Astrocyte of the spinal cord (primary cell): ENCODE results near the gene DOK5.

Experiments
- DNase-seq: peaks from one replicate; pipeline ENCODE4 v3.0.0; 2011; ENCODE audit warnings: low read depth, low spot score
- H3K4me3 ChIP-seq: 2 replicates; pipeline ENCODE4 v1.5.1; 2011; ENCODE audit warnings: low read depth, mild to moderate bottlenecking, low read length, moderate library complexity
- in situ Hi-C: cut with HindIII; loops from 2 replicates; pipeline ENCODE4 v1.10.0; 2017; ENCODE audit warnings: low sequenced_read_pairs
- TF ChIP-seq, protein P1 (sequence below): IDR thresholded peaks from 2 replicates; pipeline ENCODE4 v1.5.1; 2012; ENCODE audit warnings: low read depth, mild to moderate bottlenecking, low read length, inconsistent platforms

Gene DOK5

DNA sequence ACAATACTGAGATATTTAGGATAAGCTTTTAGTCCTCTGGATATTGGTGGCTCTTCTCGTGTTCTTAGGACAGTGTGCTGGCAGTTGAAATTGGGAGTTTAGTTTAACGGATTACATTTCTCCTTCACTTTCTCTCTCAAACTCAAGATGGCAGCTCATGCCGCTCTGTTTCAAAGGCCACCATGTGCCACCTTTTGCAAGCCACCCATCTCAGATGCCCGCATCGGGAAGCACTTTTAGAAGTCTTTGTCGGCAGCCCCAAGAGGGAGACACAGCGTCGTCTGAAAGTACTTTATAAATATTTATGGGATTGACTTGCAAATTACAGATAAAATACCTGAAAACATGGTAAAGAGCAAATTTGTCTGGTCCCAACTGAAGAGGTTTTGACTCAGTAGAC lies 73.5 kb downstream of the DOK5 start:
- in situ Hi-C loops, result no loop called here
- TF ChIP-seq, protein P1, sequence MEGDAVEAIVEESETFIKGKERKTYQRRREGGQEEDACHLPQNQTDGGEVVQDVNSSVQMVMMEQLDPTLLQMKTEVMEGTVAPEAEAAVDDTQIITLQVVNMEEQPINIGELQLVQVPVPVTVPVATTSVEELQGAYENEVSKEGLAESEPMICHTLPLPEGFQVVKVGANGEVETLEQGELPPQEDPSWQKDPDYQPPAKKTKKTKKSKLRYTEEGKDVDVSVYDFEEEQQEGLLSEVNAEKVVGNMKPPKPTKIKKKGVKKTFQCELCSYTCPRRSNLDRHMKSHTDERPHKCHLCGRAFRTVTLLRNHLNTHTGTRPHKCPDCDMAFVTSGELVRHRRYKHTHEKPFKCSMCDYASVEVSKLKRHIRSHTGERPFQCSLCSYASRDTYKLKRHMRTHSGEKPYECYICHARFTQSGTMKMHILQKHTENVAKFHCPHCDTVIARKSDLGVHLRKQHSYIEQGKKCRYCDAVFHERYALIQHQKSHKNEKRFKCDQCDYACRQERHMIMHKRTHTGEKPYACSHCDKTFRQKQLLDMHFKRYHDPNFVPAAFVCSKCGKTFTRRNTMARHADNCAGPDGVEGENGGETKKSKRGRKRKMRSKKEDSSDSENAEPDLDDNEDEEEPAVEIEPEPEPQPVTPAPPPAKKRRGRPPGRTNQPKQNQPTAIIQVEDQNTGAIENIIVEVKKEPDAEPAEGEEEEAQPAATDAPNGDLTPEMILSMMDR, result no peak
- H3K4me3 ChIP-seq, result no peak overlapping the region
- no peak for DNase-seq

DNA sequence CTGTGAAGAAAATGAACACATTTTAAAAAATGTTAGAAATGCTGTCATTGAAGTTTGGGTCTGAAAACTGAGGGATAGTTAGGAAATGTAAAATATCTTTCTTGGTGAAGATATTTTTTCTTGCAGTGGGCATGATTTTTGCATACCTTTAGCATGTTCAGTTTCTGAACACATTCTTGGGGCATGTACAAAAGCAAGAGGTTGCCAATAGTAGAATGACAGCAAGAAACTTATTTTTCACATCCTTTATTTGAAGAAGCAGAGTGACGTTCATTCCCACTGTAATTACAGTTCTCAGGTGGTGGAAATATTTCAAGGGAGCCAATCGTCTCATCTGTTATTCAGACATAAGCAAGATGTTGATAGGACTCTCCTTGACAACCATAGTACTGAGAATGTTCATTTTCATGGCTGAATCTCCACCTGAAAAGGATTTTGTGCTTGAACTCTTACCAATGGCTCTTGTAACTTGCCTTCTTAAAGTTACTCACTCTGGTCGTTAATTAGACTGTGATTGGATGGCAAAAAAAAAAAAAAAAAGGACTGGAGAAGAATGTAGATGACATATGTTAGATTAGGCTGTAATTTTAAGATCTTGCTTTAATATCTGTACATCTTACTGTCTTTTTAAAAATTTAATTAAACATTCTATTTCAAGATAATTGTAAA lies 74.4 kb downstream of the DOK5 start:
- in situ Hi-C loops, result no loop called here
- DNase-seq, result no peak
- TF ChIP-seq, protein P1, result no peak
- no peak overlapping the region for H3K4me3 ChIP-seq

DNA sequence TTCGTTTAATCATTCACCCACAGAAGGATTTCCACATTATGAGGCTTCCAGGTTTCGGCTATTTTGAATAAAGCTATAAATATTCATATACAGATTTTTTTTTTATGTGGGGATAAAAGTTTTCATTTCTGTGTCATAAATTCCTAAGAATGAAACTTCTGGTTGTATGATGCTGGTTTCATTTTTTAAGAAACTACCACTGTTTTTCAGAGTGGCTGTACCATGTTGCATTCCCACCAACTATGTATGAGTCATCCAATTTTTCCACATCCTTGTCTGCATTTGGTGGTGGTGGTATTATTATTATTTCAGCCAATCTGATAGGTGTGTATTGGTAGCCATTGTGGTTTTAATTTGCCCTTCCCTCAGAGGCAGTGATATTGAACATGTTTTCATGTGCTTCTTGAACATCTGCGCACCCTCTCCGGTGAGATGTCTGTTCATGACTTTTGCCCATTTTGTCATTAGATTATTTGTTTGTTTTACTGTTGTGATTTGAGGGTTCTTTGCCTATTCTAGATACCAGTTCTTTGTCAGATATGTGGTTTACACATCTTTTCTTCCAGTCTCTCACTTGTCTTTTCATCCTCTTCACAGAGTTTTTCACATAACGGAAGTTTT lies 75.5 kb downstream of the DOK5 start:
- no peak overlapping the region for H3K4me3 ChIP-seq
- DNase-seq, result peak; percentile 18
- in situ Hi-C loops, result no loop called here
- TF ChIP-seq, protein P1, result no peak

DNA sequence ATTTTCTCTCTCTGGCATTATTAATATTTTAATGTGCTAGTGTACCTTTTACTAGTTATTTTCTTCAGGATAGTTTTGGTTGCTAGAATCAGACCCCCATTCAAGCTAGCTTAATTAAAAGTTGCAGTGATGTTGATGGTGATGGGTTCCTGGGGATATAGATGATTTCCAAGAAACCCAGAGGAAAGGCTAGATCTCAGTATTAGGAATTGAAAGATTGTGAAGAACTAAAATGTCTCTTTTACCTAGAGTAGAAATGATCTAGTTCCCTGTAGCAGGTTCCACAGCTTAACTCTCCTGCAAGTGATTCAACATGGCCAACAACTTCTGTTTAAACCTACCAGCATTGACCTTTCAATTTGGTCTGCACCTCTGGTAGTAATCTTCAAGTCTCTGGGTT lies 78.6 kb downstream of the DOK5 start:
- no peak for DNase-seq
- in situ Hi-C loops, result no loop called here
- H3K4me3 ChIP-seq, result no peak overlapping the region
- TF ChIP-seq, protein P1, result no peak

DNA sequence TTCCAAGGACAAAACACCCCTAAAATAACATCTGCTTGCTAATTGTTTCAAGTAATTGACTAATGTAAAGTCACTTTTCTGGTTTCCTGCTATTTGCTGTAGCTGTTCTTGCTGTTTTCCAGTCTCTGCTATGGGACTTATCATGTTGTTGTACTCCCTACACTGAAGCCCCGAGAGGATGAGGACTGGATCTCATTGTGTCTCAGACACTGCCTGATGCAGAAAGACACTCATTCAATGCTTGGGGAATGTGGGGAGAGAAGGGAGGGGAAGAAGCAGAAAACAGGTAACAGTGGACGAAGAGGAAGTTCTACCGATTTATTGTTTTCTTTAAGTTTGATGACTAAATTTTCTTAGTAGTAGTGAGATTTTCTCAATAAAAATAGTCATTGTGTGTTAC lies 79.8 kb downstream of the DOK5 start:
- TF ChIP-seq, protein P1, result no peak
- in situ Hi-C loops, result no loop called here

DNA sequence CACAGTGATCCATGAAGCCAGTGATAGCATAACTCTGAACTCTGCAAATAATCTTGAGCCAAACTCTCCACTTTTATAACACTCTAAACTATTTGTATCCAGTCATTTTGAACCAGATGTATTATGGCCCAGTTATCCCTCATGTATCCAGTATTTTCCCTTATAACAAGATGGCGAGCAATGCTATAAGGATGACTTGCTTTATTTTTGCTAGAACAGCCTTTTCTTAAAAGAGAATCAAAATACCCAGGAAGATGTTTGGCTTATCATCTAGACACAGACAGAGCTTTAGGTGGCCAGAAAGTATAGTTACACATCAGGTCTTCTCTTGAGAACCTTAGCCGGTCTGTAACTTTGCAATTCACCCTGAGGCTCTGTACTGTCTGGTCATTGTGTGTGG lies 81.0 kb downstream of the DOK5 start:
- DNase-seq, result no peak

More for the DNA sequence above, 79.8 kb downstream of the DOK5 start:
- no peak for DNase-seq
- H3K4me3 ChIP-seq, result no peak overlapping the region

More for the DNA sequence above, 81.0 kb downstream of the DOK5 start:
- in situ Hi-C loops, result no loop called here
- TF ChIP-seq, protein P1, result no peak
- H3K4me3 ChIP-seq, result no peak overlapping the region
